B cell (primary cell): ENCODE measurements around the gene PRKACA.

Experiments
- CTCF ChIP-seq: fragments of 200-600 bp; IDR thresholded peaks from one replicate; pipeline ENCODE4 v1.8.0; 2022; ENCODE audit warnings: antibody characterized with exemption, mild to moderate bottlenecking
- EZH2 ChIP-seq: IDR thresholded peaks from 2 replicates; pipeline ENCODE4 v1.6.1; 2012; ENCODE audit warnings: borderline replicate concordance, low read depth, mild to moderate bottlenecking, moderate library complexity, low read length; ENCODE audit not compliant: insufficient read depth, poor library complexity, severe bottlenecking

GRCh38 chr19:14116918-14117578 lies 514 bp downstream of the PRKACA start:
- TF ChIP-seq EZH2 (no peak), CTCF (no peak)
